Measurements from ENCODE around the gene GAK.

DNA sequence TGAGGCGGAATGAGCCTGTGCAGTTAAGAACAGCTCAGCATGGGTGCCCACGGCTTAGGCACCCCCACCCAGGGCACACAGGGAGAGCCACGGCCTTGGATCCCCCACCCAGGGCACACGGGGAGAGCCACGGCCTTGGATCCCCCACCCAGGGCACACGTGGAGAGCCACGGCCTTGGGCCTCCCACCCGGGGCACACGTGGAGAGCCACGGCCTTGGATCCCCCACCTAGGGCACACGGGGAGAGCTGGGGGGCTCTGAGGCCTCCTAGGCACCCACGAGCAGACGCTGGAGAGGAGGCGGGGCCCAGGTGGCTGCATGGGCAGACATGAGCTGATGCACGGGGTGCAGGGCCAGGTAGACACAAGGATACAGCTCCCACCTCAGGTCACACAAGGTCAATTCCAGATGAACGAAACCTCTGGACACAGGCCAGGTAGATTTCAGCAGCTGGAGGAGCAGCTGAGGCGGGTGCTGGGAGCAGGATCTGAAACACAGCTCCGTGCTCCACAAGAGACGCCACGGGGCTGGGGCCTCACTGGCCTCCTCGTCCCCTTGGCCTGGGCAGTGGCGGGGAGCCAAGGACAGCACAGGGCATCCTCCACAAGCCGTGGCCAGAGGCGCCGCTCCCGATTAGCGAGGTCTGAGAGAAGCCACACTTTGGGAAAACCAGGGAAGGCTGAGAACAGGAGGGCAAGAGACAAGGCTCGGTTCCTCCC, 30.8 kb downstream of the GAK start:
- TF ChIP-seq, protein P1, sequence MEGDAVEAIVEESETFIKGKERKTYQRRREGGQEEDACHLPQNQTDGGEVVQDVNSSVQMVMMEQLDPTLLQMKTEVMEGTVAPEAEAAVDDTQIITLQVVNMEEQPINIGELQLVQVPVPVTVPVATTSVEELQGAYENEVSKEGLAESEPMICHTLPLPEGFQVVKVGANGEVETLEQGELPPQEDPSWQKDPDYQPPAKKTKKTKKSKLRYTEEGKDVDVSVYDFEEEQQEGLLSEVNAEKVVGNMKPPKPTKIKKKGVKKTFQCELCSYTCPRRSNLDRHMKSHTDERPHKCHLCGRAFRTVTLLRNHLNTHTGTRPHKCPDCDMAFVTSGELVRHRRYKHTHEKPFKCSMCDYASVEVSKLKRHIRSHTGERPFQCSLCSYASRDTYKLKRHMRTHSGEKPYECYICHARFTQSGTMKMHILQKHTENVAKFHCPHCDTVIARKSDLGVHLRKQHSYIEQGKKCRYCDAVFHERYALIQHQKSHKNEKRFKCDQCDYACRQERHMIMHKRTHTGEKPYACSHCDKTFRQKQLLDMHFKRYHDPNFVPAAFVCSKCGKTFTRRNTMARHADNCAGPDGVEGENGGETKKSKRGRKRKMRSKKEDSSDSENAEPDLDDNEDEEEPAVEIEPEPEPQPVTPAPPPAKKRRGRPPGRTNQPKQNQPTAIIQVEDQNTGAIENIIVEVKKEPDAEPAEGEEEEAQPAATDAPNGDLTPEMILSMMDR (IDR thresholded peaks at IDR 0.05; ENCODE audit: poor library complexity) = no peak
- no peak for TF ChIP-seq EZH2 (IDR thresholded peaks at IDR 0.05; ENCODE audit: borderline replicate concordance)

Measured in hepatocyte (in vitro differentiated cells).